Liver (tissue), 2 donors: ENCODE measurements around the gene DHCR7.

ENCODE experiments used
- CTCF ChIP-seq: fragments of 150-350 bp; IDR thresholded peaks from 2 replicates; pipeline ENCODE4 v1.5.1; 2017; ENCODE audit warnings: improper control_type of control experiment, low read depth, low read length; ENCODE audit not compliant: missing input control
- ZBTB33 ChIP-seq: IDR thresholded peaks from 2 replicates; pipeline ENCODE4 v1.6.1; 2016; ENCODE audit warnings: antibody characterized with exemption
- donor health status: healthy.

- no peak for TF ChIP-seq CTCF
- TF ChIP-seq ZBTB33 = no peak
Measured at GRCh38 chr11:71385091-71385490, 63.1 kb downstream of the DHCR7 start.
